GM10847 (cell line): ENCODE data around the gene UNG.
A peak's percentile ranks its signal among the peaks of the same experiment; 100 is the strongest.

ENCODE experiments used
- POLR2A ChIP-seq: IDR thresholded peaks from 2 replicates; pipeline ENCODE4 v1.6.1; 2011; ENCODE audit not compliant: insufficient read length; ENCODE audit errors: extremely low read depth

Gene UNG

DNA sequence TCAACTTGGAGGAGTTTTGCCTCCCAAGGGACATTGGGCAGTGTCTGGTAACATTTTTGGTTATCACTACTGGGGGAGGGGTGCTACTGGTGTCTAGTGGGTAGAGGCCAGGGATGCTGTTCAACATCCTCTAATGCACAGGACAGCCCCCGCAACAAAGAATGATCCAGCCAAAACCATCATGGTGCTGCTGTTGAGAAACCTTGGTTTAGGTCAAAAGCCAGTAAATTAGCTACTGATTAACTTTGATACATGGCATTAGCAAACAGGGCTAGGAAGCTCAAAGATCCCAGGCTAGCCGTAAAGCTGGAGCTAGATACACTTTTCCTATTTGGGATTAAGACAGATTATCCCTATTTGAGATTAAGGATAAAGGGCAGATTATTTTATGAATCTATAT lies 13.0 kb upstream of the UNG start:
- TF ChIP-seq POLR2A = no peak

- TF ChIP-seq POLR2A = no peak
These were observed 11.8 kb upstream of the UNG start for GRCh38 chr12:109085590-109085989.

DNA sequence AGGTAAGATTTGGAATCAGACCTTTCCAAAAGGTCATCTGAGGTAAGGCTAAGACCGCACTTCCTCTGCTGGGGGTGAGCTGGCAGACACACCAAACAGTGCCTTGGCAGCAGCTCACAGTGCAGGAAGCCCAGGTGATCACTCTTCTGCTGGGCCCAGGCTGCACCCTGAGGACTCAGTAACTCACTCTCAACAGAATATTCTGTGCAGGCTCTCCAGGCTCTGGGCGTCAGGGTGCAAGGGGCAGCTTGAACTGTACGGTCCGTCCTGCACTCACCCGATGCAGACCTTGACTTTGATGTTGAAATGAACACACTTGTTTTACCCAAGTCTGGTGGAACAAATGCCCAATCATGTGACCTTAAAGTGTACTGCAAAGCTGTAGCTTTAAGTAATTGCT lies 10.1 kb upstream of the UNG start:
- TF ChIP-seq POLR2A = no peak

- no peak for TF ChIP-seq POLR2A
These were observed 8.6 kb upstream of the UNG start for GRCh38 chr12:109088818-109089217.

- no peak for TF ChIP-seq POLR2A
These were observed 7.7 kb upstream of the UNG start for GRCh38 chr12:109089683-109090082.

DNA sequence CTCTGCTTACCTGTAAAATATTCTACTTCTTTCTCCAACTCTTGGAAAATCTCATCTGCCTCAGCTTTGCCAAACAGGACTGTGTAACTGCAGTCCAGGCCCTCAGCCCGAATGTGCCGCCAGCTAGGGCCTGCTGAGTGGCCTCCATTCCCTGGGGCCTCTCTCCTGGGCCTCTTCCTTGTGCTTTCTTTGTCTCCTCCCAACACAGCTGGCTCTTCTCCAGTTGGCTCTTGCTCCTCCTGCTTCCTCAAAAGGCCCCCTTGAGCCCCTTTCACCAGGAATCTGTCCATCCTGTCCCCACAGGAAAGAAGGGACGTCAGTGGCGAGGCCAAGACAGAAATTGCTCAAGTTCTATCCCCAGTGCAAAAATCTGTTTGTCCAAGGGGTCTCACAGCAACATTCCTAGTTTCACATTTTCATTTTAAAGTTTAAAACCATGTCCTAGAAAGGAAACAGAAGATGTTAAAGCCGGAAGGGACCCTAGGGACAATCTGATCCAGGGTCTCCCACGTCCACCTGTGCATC lies 4.8 kb upstream of the UNG start:
- no peak for TF ChIP-seq POLR2A

GRCh38 chr12:109093022-109093918 lies 4.1 kb upstream of the UNG start, which contains the start of gene ALKBH2:
TSS of gene ALKBH2 (minus strand) at chr12:109093472. CDS start at chr12:109092786, 686 bp downstream.
- peak; percentile 87 for TF ChIP-seq POLR2A

GRCh38 chr12:109097140-109097434 lies 310 bp upstream of the UNG start:
- TF ChIP-seq POLR2A = no peak

- no peak for TF ChIP-seq POLR2A
These were observed 797 bp downstream of the UNG start for GRCh38 chr12:109098183-109098604.

DNA sequence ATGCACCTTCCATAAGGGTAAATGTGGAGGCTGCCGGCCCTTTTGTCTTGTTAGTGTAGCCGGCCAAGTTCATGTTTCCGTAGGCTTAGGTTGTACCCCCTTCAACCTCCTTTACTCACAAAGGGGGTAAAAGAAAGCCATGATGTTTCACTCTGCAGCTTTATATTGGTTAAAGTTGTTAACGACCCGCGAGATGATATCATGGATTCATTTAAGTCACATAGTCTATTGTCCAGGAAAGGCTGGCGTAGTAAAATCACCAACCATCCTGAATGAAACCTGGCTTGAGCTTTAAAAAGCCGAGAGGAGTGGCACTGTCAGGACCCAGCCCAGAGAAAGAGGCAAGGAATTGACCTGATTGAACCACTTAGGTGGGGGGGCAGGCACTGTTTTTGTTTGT lies 1.3 kb downstream of the UNG start:
- no peak for TF ChIP-seq POLR2A

DNA sequence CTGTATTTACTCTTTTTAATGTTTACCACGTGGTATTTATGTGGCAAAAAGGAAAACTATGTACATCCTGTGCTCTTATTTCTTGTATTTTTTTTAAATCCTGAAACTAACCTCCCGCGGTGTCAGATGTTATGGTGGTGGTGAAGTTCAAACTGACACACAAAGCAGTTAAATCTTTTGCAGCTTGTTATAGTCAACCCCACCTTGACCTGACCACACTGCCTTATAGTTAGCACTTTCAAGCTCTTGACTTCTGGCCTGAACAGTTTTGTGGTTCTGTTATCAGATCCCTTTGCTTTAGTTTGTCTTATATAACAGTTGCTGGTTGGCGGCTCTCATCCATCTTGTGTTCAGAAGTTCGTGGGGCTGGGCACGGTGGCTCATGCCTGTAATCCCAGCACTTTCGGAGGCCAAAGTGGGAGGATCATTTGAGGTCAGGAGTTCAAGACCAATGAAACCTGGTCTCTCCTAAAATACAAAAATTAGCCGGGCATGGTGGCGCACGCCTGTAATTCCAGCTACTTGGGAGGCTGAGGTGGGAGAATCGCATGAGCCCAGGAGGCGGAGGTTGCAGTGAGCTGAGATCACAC lies 2.1 kb downstream of the UNG start:
- no peak for TF ChIP-seq POLR2A

DNA sequence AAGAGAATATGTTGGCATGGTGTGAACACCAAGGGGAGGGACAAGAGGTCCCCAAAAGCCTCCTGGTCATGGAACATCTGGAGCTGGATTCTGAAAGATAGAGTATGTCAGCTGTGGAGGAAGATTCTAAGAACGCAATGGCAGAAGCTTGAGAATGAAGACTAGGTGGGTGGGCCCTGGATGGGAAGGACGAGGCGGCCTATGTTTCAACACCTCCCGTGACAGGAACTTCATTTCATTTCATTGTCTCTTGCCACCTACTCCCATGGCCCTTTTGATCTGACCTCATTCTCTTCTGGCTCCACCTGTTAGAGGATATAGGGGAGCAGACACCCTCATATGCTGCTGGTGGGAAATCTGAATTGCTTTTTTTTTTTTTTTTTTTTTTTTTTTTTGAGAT lies 3.3 kb downstream of the UNG start:
- TF ChIP-seq POLR2A = no peak

GRCh38 chr12:109102491-109102890 lies 5.1 kb downstream of the UNG start:
- no peak for TF ChIP-seq POLR2A

DNA sequence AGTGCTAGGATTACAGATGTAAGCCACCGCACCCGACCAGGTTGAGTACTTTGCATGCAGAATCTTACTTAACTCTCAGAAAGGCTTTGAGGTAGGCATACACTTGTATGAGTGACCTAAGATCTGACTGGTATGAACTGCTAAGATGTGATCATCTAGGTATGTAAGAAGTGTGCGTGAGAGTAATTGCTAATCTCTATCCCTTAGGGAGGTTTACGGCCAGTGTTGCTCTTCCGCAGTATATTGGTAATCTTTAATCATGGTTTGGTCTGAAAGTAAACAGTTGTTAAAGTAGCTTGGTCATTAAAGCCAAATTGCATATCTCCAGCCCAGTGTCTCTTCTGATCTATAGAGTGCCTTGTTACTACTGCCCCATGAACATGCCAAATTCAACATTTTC lies 7.8 kb downstream of the UNG start:
- TF ChIP-seq POLR2A = no peak

DNA sequence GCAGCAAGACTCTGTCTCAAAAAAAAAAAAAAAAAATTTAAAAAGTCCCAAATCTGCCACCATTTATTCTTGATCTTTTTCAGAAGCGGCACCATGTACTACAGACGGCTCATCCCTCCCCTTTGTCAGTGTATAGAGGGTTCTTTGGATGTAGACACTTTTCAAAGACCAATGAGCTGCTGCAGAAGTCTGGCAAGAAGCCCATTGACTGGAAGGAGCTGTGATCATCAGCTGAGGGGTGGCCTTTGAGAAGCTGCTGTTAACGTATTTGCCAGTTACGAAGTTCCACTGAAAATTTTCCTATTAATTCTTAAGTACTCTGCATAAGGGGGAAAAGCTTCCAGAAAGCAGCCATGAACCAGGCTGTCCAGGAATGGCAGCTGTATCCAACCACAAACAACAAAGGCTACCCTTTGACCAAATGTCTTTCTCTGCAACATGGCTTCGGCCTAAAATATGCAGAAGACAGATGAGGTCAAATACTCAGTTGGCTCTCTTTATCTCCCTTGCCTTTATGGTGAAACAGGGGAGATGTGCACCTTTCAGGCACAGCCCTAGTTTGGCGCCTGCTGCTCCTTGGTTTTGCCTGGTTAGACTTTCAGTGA lies 12.5 kb downstream of the UNG start:
- no peak for TF ChIP-seq POLR2A

DNA sequence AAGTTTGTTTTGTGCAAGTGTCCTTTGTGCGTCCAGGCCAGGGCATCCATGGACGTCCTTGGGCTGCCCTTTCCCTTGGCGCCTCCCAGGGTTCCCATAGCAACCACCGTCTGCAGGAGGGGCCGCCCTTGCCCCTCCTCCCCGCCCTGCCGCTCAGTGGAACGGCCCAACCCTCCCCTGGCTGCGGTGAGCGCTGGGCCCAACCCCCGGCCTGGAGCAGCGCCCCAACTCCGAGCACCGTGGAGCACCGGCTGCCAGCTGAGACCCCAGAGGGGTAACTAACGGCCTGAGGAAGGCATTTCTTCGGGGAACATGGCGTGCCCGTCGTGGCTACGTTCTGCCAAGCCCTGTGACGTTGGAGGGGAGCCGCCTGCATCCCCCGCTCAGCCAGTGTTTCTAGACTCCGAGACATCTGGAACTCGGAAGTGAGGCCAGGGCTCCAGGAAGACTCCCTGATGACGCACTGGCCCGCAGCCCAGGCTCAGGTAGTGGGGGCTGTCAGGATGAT lies 13.6 kb downstream of the UNG start:
- TF ChIP-seq POLR2A = no peak
